Measurements from ENCODE around the gene TMPRSS12. TPM values are rescaled to one million over a fixed set of nuclear protein-coding genes. Genes with fewer than 3 reads are reported as not detected.
A peak's percentile ranks its signal among the peaks of the same experiment; 100 is the strongest.

Gene TMPRSS12
- total RNA-seq, 1 experiment from 2014 or later = not detected

GRCh38 chr12:50914872-50915484, 72.3 kb downstream of the TMPRSS12 start:
- H3K36me3 Mint-ChIP-seq (ENCODE audit: insufficient read depth, unreplicated experiment) = no peaks in the 10 kb centered on the region
- H3K4me3 Mint-ChIP-seq (ENCODE audit: unreplicated experiment) = no peak overlapping the region
- ChIA-PET CTCF (no interaction called here), POLR2A (interaction anchor here (0.7 to 2.2 kb wide), 3 partner anchors 8 to 111 kb away, joined by 3 to 7 read pairs (median 6); partner anchors contain the start of gene SLC11A2)
- intact Hi-C loops (cut with micrococcal nuclease) = no loop called here
- H3K27ac Mint-ChIP-seq (ENCODE audit: low read depth, unreplicated experiment) = no peak overlapping the region
- TF ChIP-seq, protein P1, sequence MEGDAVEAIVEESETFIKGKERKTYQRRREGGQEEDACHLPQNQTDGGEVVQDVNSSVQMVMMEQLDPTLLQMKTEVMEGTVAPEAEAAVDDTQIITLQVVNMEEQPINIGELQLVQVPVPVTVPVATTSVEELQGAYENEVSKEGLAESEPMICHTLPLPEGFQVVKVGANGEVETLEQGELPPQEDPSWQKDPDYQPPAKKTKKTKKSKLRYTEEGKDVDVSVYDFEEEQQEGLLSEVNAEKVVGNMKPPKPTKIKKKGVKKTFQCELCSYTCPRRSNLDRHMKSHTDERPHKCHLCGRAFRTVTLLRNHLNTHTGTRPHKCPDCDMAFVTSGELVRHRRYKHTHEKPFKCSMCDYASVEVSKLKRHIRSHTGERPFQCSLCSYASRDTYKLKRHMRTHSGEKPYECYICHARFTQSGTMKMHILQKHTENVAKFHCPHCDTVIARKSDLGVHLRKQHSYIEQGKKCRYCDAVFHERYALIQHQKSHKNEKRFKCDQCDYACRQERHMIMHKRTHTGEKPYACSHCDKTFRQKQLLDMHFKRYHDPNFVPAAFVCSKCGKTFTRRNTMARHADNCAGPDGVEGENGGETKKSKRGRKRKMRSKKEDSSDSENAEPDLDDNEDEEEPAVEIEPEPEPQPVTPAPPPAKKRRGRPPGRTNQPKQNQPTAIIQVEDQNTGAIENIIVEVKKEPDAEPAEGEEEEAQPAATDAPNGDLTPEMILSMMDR (IDR thresholded peaks at IDR 0.05; ENCODE audit: unreplicated experiment) = no peak
- peaks cover 28% of the 10 kb centered on the region for H3K9me3 Mint-ChIP-seq (ENCODE audit: unreplicated experiment)
- no peak for DNase-seq (ENCODE audit: unreplicated experiment)
- BruUV-seq (replicated peaks) = no TSS peak
- H3K27me3 Mint-ChIP-seq (ENCODE audit: insufficient read depth, unreplicated experiment) = no peaks in the 10 kb centered on the region
- H3K4me1 Mint-ChIP-seq (ENCODE audit: insufficient read depth, unreplicated experiment) = no peaks in the 10 kb centered on the region

- Mint-ChIP-seq H3K9me3 (ENCODE audit: unreplicated experiment) (peaks cover 20% of the 10 kb centered on the region), H3K27me3 (ENCODE audit: insufficient read depth, unreplicated experiment) (no peaks in the 10 kb centered on the region), H3K36me3 (ENCODE audit: insufficient read depth, unreplicated experiment) (no peaks in the 10 kb centered on the region), H3K27ac (ENCODE audit: low read depth, unreplicated experiment) (no peak overlapping the region), H3K4me1 (ENCODE audit: insufficient read depth, unreplicated experiment) (no peaks in the 10 kb centered on the region), H3K4me3 (ENCODE audit: unreplicated experiment) (no peak overlapping the region)
- DNase-seq (ENCODE audit: unreplicated experiment) = no peak
- no TSS peak for BruUV-seq (replicated peaks)
- intact Hi-C loops (cut with micrococcal nuclease) = no loop called here
- ChIA-PET CTCF (no interaction called here), POLR2A (interaction anchor here (0.7 to 1.3 kb wide), 2 partner anchors 9 kb away, joined by 3 to 6 read pairs; a partner anchor contains a TSS)
- TF ChIP-seq, protein P1 (IDR thresholded peaks at IDR 0.05; ENCODE audit: unreplicated experiment) = no peak
Measured at GRCh38 chr12:50916292-50916691, 73.6 kb downstream of the TMPRSS12 start.

DNA sequence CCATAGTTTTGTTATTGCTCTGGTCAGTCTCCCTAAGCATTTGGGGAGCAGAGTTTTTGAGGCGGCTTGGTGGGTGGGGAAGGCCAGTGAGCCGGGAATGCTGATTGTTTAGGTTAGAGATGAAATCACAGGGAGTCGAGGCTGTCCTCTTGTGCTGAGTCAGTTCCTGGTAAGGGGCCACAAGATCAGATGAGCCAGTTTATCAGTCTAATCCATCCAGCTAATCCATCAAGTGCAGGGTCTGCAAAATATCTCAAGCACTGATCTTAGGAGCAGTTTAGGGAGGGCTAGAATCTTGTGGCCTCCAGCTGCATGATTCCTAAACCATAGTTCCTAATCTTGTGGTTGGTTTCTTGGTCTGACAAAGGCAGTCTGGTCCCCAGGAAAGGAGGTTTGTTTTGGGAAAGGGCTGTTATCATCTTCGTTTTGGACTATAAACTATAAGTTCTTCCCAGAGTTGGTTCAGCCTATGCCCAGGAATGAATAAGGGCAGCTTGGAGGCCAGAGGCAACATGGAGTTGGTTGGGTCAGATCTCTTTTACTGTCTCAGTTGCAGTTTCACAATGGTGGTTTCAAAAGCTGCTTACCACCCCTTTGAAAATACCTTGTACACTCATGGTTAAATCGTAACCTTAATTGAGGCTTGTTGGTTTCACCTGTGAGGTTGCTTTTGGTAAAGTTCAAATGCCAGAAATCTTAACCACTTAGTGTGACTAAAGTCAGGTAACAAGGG, 76.0 kb downstream of the TMPRSS12 start:
- Mint-ChIP-seq H3K9me3 (ENCODE audit: unreplicated experiment) (peaks cover 3% of the 10 kb centered on the region), H3K27ac (ENCODE audit: low read depth, unreplicated experiment) (no peak overlapping the region), H3K4me3 (ENCODE audit: unreplicated experiment) (no peak overlapping the region), H3K4me1 (ENCODE audit: insufficient read depth, unreplicated experiment) (peaks cover 11% of the 10 kb centered on the region), H3K36me3 (ENCODE audit: insufficient read depth, unreplicated experiment) (no peaks in the 10 kb centered on the region), H3K27me3 (ENCODE audit: insufficient read depth, unreplicated experiment) (no peaks in the 10 kb centered on the region)
- ChIA-PET CTCF (interaction anchor here (1.0 kb wide), 1 partner anchor 94 kb away, joined by 3 read pairs; no protein-coding TSS in a partner anchor), POLR2A (interaction anchor here (0.8 to 1.2 kb wide), 2 partner anchors 30 to 109 kb away, joined by 3 to 5 read pairs; no protein-coding TSS in a partner anchor)
- no TSS peak for BruUV-seq (replicated peaks)
- TF ChIP-seq, protein P1 (IDR thresholded peaks at IDR 0.05; ENCODE audit: unreplicated experiment) = no peak
- intact Hi-C loops (cut with micrococcal nuclease) = no loop called here
- no peak for DNase-seq (ENCODE audit: unreplicated experiment)

GRCh38 chr12:50922820-50923219, 80.1 kb downstream of the TMPRSS12 start:
- TF ChIP-seq, protein P1 (IDR thresholded peaks at IDR 0.05; ENCODE audit: unreplicated experiment) = no peak
- no peaks in the 10 kb centered on the region for H3K9me3 Mint-ChIP-seq (ENCODE audit: unreplicated experiment)
- H3K4me1 Mint-ChIP-seq (ENCODE audit: insufficient read depth, unreplicated experiment) = peaks cover 26% of the 10 kb centered on the region
- H3K27me3 Mint-ChIP-seq (ENCODE audit: insufficient read depth, unreplicated experiment) = no peaks in the 10 kb centered on the region
- peak overlapping the region; percentile 93 for H3K27ac Mint-ChIP-seq (ENCODE audit: low read depth, unreplicated experiment)
- H3K36me3 Mint-ChIP-seq (ENCODE audit: insufficient read depth, unreplicated experiment) = peaks cover 1% of the 10 kb centered on the region
- intact Hi-C loops (cut with micrococcal nuclease) = loop anchor here (5.0 to 10.0 kb wide), 2 partner anchors 99 to 158 kb away; partner anchors contain the start of gene ATF1
- DNase-seq (ENCODE audit: unreplicated experiment) = no peak
- H3K4me3 Mint-ChIP-seq (ENCODE audit: unreplicated experiment) = peak overlapping the region; percentile 28
- POLR2A ChIA-PET = interaction anchor here (1.0 to 7.4 kb wide), 11 partner anchors 9 to 159 kb away, joined by 3 to 116 read pairs (median 27); partner anchors contain the start of genes ATF1 and SLC11A2
- no TSS peak for BruUV-seq (replicated peaks)
- CTCF ChIA-PET = interaction anchor here (0.6 to 1.1 kb wide), 3 partner anchors 63 to 97 kb away, joined by 3 to 4 read pairs (median 3); no protein-coding TSS in a partner anchor
